ENCODE measurements around the gene GNB1. TPM values are rescaled to one million over a fixed set of nuclear protein-coding genes. Genes with fewer than 3 reads are reported as not detected.

Gene GNB1
- total and polyA plus RNA-seq, 10 of the 15 experiments (the other 5 are each of a cell fraction or from before 2014, with no cell fraction given), result 23.0 to 392 (median 93.9) TPM

GRCh38 chr1:1775327-1776226 lies 115.3 kb downstream of the GNB1 start (continued):
- TF ChIP-seq, protein P1, sequence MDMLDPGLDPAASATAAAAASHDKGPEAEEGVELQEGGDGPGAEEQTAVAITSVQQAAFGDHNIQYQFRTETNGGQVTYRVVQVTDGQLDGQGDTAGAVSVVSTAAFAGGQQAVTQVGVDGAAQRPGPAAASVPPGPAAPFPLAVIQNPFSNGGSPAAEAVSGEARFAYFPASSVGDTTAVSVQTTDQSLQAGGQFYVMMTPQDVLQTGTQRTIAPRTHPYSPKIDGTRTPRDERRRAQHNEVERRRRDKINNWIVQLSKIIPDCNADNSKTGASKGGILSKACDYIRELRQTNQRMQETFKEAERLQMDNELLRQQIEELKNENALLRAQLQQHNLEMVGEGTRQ (IDR thresholded peaks at IDR 0.05; ENCODE audit: borderline replicate concordance, low read depth, low read length), result peak; percentile 38; the same call in 1 of the 2 replicates
- no peak for TF ChIP-seq MTA3 (IDR thresholded peaks at IDR 0.05; ENCODE audit: borderline replicate concordance, low read length)
- TF ChIP-seq JUNB (IDR thresholded peaks at IDR 0.05), result no peak
- no peak for TF ChIP-seq RELA (IDR thresholded peaks at IDR 0.05; ENCODE audit: borderline replicate concordance, partially characterized antibody)
- no peak for TF ChIP-seq ZNF274 (IDR thresholded peaks at IDR 0.05; ENCODE audit: insufficient read depth, insufficient read length)
- no peak for TF ChIP-seq NR2C2 (IDR thresholded peaks at IDR 0.05; ENCODE audit: borderline replicate concordance, control insufficient read depth, insufficient read length, low read depth)
- TF ChIP-seq RAD21 (IDR thresholded peaks at IDR 0.05; ENCODE audit: insufficient read depth, low read depth, low read length), result no peak
- no peak for TF ChIP-seq FOXK2 (IDR thresholded peaks at IDR 0.05)
- TF ChIP-seq, protein P2, sequence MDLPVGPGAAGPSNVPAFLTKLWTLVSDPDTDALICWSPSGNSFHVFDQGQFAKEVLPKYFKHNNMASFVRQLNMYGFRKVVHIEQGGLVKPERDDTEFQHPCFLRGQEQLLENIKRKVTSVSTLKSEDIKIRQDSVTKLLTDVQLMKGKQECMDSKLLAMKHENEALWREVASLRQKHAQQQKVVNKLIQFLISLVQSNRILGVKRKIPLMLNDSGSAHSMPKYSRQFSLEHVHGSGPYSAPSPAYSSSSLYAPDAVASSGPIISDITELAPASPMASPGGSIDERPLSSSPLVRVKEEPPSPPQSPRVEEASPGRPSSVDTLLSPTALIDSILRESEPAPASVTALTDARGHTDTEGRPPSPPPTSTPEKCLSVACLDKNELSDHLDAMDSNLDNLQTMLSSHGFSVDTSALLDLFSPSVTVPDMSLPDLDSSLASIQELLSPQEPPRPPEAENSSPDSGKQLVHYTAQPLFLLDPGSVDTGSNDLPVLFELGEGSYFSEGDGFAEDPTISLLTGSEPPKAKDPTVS (IDR thresholded peaks at IDR 0.05; ENCODE audit: low read depth, low read length), result peak; percentile 77
- TF ChIP-seq NR2F1 (conservative IDR thresholded peaks at IDR 0.05), result peak; percentile 78
- no peak for TF ChIP-seq POLR2A (IDR thresholded peaks at IDR 0.05; ENCODE audit: low read depth, low read length)
- no peak for TF ChIP-seq MEF2B (IDR thresholded peaks at IDR 0.05; ENCODE audit: partially characterized antibody, poor library complexity, severe bottlenecking)
- TF ChIP-seq GABPA (IDR thresholded peaks at IDR 0.05; ENCODE audit: low read depth), result no peak
- no peak for TF ChIP-seq HDAC2 (IDR thresholded peaks at IDR 0.05)
- no peak for TF ChIP-seq RB1 (IDR thresholded peaks at IDR 0.05; ENCODE audit: borderline replicate concordance)
- TF ChIP-seq ESRRA (IDR thresholded peaks at IDR 0.05; ENCODE audit: low read length), result no peak
- no peak for TF ChIP-seq ZNF217 (IDR thresholded peaks at IDR 0.05)
- TF ChIP-seq HDAC6 (IDR thresholded peaks at IDR 0.05; ENCODE audit: unreplicated experiment), result no peak
- no peak for TF ChIP-seq DPF2 (IDR thresholded peaks at IDR 0.05)
- no peak for TF ChIP-seq CHD1 (IDR thresholded peaks at IDR 0.05; ENCODE audit: low read depth, low read length)
- TF ChIP-seq, protein P3, sequence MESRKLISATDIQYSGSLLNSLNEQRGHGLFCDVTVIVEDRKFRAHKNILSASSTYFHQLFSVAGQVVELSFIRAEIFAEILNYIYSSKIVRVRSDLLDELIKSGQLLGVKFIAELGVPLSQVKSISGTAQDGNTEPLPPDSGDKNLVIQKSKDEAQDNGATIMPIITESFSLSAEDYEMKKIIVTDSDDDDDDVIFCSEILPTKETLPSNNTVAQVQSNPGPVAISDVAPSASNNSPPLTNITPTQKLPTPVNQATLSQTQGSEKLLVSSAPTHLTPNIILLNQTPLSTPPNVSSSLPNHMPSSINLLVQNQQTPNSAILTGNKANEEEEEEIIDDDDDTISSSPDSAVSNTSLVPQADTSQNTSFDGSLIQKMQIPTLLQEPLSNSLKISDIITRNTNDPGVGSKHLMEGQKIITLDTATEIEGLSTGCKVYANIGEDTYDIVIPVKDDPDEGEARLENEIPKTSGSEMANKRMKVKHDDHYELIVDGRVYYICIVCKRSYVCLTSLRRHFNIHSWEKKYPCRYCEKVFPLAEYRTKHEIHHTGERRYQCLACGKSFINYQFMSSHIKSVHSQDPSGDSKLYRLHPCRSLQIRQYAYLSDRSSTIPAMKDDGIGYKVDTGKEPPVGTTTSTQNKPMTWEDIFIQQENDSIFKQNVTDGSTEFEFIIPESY (IDR thresholded peaks at IDR 0.05), result no peak
- TF ChIP-seq ZBTB40 (IDR thresholded peaks at IDR 0.05; ENCODE audit: borderline replicate concordance), result no peak
- TF ChIP-seq, protein P4, sequence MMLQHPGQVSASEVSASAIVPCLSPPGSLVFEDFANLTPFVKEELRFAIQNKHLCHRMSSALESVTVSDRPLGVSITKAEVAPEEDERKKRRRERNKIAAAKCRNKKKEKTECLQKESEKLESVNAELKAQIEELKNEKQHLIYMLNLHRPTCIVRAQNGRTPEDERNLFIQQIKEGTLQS (IDR thresholded peaks at IDR 0.05; ENCODE audit: borderline replicate concordance, extremely low read depth, low read depth, low read length), result no peak

All from GM12878 (cell line).